SK-N-DZ (cell line): ENCODE results near the gene PHLDA1.

Experiments
- DNase-seq: peaks from one replicate; pipeline ENCODE4 v3.0.0-alpha.2; 2015; ENCODE audit warnings: low spot score

PHLDA1 gene

DNA sequence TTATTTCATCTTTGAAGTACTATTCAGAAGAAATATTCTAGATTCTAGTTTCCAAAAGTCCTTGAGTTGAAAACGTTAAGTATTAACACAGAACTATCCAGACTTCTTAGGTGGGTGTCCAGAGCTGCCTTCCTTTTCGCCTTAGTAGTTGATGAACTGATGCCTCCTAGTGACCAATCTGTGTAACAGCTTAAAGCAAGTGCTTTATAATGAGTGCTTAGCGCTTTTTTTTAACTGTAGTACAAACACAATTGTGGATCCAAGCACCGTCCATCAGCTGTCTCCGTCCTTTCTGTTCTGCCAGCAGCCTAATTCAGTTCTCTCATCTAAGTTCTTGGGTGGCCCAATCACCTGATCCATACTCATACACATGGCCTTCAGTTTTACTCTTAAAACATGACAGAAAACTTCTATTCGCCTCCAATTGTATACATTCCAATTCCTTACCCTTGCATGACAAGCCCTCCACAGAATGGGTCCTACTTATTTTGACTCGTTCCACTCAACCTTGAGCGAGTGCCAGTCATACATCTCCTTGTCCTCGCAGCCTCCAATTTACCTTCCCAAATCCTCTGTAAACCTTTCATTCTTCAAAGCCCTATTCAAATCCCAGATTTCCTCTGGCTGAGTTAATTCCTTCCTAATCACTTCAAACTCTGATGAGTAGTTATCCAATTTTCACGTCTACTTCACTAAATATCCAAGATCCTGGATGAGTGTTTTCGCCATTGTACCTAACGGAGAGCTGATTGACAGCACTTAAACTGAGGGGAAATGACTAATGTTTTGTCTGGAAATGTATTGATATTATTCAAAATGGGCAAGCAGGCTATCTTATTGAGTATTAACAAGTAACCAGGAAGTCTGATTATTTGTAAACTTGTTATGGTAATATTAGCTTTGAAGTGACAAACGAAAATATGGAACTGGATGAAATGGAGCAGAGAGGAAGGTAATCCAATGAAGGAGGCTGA is 5.8 kb upstream of the PHLDA1 start:
- peak; percentile 75 for DNase-seq

DNA sequence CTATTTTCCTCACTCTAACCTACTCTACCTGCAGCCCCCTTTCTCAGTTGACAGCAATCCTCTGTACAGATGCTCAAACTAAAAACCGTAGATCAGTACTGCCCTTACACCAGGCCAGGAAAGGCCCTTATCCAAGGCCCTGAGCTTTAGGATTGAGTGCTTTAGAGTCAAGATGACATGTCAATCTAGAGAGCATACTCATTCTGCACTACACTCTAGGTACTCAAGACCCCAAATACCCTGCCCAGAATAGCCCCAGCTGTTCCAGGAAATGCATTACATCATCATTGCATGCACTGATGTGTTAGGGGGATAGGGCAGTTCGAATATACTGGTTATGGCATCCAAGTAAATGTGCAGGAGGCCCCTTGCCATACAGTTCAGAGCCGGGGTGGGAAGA is 3.5 kb upstream of the PHLDA1 start:
- DNase-seq: no peak

DNA sequence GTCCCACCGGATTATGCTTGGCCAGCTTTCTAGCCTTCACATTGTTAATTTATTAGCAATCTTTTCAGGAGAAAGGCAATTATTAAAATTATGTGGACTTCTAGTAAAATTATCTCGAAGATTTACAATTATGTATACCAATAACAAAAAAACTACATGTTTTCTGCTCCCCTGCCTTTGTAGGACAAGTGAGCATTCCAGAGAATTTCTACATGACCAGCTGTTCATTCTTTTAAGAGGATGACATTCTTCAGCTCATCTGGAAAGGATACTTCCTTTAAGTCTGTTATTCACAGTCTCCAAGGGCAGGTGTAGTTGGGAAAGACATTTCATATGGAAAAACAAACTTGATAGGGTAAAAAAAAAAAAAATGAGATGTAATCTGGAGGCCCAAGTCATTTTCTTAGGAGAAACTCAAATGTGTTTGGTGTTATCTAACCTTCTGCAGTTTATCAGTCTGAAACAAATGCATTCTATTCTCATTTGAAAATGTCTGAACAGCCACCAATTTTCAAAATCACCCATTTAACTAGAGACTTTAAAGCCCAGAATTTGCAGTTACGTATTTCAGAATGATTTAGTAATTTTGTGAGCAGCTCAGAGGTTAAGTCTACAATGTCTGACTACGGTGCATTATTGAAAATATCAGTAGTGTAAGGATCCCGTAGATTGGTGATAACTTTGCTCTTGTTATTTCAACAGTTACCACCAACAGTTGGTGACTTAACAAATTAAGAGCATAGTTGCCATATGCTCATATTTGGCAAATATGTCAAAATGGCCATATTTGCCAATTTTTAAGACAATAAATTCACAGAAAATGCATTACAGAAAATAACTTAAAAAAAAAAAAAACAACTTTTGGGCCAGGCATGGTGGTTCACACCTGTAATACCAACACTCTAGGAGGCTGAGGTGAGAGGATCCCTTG is 1.8 kb upstream of the PHLDA1 start:
- no peak for DNase-seq

DNA sequence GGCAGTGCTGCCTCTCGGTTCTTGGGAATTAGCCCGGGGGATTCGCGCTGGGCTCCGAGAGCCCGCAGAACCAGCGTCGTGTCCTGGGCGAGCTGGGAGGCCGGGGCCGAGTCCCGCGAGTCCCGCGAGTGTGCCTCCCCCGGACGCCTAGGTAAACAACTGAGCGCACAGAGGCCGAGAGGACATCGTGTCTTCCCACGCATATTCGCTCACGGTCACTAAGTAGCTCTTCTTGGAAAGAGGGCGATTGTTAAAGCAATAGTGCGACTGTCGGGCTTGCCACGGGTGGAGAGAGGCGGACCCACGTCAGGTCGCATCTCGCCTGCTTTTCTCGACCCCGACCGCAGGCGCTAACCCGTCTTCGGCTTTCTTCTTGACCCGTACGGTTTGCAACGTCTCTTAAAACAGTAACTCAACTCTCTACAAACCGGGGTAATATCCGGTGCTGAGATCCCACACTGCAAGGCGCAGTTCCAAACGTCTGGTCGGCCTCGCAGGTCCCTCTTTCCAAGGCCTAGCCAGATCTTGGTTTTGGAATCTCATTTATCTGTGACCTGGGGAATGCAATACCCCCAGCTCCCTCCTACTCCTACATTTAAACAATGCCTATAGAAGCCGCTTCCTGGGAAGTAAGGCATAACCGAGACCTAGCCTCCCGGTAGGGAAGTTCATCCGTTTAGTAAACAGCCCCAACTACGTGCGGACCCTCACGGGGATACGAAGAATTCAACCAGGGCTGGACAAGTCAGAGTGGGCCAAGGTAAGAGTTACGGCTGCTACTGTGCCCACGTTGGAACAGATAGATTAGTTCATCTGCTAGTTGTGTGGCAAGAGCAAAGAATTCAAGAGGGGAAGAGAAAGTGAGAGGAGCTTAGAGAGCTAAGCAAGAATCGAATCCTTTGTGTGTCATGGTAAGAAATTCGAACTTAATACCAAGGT is 736 bp upstream of the PHLDA1 start:
- no peak for DNase-seq

DNA sequence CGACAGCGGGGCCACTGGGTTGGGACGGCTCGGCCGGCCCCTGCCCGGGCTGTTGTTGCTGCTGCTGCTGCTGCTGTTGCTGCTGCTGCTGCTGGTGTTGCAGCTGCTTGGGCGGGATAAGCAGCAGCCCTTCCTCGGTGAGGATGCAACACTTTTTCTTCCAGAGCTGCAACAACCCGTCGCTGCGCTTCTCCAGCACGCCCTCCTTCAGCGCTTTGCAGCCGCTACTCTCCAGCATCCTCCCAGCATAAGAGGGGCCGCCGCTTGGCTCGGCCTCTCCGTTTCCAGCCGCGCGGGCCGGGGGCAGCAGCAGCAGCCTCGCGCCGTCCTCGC is 529 bp downstream of the PHLDA1 start:
- DNase-seq: no peak

DNA sequence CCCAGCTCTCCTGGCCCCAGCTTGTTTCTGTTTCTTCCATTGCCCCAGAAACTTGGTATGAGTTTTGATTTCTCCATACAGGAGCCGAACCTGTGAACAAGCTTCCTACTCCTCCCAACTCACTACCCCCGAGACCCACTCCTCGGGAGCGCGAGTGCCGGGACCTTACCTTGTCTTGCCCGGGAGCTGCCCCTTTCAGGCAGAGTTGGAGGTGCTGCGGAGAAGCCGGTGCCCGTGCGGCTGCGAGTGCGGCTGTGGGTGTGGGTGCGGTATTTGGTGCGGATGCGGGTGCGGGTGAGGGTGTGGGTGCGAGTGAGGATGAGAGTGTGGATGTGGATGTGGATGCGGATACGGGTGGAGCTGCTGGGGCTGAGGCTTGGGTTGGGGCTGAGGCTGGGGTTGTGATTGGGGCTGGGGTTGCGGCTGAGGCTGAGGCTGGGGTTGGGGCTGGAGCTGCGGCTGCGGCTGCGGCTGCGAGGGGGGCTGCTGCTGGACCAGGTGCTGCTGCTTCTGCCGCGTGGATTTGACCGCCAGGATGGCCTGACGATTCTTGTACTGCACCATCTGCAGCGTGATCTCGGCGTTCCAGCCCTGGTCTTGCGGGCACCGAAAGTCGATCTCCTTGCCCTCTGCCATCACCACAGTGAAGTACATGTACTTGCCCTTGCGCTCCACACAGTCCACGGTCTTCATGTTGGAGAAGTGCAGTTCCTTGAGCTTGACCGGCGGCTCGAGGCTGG is 1.1 kb downstream of the PHLDA1 start:
- DNase-seq: peak; percentile 62

DNA sequence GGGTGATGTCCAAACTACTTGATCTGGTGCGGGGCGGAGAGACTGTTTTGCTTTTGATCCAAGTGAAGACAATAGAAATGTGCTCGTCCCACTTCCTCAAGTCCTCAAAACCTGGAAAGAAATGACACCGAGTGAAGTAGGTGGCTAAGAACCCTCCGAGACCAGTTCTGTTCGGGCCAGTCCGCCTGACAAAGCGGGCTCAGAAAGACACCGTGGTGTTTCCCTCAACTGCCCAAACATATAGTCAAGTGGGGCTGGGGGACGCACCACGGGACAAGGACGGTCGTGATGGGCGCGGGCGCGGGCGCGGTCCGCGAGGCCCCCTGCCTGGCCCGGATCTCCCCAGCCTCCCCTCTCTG is 1.6 kb downstream of the PHLDA1 start:
- no peak for DNase-seq

DNA sequence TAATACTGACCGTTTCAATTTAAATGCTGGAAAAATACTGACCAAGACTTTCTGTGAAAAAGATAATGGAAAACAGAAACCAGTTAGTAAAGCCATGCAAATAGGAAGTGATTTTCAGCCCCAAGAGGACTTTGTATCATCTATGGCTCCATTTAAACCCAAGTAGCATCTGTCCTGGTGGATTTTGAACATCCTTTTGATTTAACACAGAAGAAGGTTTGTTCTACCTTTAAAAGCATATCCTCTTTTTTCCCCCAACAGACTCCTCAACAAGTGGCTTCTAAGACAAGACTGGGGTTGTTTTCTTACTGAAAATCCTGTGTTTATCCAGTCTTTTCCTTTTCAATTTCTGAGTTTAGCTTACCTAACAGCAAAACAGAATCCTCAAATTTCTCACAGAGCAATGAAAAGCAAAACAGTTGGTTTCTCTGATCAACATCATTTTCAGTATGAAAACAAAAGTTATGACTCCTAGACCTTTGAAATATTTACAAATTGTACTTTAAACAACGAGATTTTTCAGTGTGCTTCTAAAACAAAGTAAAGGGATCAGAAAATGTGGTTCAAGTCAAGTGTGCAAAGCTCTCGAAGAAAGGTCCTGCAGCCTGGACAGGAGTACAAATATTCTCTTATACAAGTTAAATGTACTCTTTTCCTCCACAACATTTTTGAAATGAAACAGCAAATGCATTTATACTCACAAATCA is 2.9 kb downstream of the PHLDA1 start:
- DNase-seq: no peak

DNA sequence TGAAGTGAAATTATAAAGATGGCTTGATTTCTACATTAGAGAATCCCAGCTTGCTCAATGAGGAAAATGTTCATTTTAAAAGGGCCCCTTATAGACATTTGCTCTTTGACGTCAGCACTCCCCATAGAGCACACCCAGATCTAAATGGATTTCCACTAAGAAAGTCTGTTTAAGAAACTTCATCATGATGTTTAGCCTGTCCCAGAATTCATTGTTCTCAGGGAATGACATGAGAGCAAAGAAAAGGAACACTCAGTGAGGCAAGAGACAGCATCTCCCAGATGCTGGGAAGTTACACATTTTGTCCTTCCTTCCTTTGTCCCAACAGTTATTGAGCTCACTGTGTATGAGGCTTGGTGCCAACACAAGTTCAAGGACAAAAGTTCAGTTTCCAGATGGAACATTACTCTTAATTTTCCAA is 4.9 kb downstream of the PHLDA1 start:
- no peak for DNase-seq

DNA sequence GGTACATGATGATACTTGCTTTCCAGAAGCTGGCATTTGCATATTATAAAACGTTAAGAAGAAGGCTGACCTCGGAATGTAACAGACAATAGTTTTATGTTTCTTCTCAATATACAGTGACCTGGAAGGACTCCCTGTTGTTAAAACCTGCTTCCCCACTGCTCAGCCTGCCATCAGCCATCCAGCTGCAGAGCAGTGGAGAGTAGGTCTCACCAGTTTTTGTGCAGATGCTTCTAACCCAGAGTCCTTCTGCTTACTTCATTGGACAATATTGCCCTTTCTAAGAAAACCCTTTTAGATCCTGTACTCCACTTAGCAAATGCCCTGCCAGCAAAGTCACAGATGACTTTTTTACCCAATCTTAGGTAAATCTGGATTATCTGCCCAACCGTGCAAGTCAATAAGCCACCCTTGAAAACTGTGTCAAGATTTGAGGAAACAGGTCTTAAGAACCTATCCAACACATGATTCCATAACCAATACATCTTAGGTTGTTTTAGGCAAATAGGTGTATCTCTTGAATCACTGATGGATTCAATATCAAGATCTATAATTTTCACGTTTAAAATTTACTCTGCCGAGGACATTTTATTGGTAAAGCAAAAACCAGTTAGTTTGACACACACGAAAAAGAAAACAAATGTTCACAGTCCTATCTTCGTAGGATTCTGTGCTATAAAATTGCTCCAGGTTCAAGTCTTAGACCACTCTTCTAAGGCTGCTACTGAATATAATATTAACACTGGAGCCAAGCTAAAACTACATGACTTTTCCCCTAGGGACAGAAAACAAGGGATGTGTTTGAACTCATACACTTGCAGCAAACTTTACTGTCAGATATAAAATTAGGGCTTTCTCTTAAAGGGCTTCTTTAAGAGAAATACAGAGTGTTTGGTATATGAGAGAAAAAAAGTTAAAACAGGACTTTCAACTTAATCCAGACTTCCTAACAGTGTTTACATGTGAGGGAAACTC is 5.7 kb downstream of the PHLDA1 start:
- no peak for DNase-seq

DNA sequence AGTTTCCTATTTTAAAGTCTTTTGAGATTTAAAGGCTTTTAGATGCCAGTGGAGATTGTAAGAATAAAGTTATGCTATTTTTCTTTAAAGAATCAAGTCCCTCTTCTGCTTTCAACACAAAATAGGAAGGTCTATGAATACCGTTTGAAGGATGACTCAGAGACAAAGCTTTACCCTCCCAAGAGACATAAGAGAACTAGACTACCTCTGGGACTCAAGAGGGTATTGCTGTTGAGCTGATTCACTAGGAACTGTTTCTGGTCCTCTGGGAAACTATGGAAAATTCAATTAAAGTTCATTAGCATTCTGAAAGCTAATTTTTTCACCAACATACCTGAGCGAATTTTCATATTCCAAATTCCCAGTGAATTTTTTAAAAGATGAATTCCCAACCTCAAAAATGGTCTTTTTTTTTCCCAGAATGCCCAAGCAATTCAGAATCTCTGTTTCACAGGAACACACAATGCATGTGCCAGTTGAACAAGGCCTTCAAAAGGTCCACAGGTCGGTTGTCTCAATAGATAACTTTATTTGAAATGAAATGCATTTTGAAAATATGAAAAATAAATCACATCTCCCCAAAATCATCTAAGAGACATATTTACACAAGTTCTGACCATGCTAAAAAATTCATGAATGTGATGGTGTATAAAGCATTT is 6.5 kb downstream of the PHLDA1 start:
- DNase-seq: no peak

DNA sequence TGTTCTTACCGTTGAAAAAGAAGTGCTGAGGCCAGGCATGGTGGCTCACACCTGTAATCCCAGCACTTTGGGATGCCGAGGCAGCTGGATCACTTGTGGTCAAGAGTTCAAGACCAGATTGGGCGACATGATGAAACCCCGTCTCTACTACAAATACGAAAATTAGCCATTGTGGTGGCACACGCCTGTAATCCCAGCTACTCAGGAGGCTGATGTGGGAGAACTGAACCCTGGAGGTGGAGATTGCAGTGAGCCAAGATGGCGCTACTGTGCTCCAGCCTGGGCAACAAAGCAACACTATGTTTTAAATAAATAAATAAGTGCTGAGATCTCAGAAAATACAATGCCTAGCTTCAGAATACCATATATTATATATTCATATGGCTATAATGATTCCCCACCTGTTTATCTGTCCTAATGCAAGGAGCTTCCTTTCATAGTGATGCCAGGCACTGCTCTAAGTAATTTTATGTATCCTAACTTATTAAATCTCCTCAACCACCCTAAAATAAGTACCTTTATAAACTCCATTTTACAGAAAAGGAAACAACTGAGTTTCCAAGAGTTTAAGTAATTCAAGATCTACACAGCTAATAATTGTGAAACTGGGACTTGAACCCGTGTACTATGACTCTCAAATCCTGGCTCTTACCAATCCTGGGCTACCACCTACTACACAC is 7.3 kb downstream of the PHLDA1 start:
- DNase-seq: no peak

DNA sequence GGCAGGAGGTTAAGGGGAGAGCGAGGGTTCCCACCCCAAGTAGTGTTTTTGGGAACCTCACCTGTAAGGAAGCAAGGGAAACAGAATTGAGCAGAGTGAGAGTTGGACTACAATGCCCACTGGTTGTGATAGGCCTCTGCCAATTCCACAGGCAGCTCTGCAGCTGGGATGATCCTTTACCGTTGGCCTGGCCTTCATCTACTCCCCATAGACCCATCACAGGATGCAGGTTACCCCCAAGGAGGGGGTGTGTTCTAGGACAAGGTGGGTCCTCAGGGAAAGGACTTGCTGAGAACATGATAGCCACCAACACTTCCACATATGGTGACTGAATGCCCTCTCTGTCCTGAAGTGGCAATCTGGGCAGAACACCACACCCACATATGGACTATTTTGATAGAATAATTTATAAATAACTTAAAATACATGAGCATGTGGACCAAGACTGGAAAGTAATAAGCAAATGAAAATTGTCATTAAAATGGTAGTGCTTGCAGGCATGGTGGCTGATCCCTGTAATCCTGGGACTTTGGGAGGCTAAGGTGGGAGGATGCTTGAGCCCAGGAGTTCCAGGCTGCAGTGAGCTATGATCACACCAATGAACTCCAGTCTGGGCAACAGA is 8.4 kb downstream of the PHLDA1 start:
- DNase-seq: no peak

DNA sequence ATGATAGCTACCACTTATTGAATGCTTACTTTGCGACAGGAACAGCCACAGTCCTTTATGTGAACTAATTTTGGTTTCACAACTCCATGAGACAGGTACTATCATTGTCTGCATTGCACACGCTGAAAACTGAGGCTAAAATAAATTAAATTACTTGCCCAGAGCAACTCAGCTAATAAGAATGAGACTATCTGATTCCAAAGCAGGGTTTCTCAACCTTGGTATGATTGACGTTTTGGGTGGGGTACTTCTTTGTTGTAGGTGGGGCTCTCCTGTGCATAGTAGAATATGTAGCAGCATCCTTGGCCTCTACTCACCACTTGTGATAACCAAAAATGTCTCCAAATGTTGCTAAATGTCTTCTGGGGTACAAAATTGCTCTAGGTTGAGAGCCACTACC is 9.1 kb downstream of the PHLDA1 start:
- no peak for DNase-seq

DNA sequence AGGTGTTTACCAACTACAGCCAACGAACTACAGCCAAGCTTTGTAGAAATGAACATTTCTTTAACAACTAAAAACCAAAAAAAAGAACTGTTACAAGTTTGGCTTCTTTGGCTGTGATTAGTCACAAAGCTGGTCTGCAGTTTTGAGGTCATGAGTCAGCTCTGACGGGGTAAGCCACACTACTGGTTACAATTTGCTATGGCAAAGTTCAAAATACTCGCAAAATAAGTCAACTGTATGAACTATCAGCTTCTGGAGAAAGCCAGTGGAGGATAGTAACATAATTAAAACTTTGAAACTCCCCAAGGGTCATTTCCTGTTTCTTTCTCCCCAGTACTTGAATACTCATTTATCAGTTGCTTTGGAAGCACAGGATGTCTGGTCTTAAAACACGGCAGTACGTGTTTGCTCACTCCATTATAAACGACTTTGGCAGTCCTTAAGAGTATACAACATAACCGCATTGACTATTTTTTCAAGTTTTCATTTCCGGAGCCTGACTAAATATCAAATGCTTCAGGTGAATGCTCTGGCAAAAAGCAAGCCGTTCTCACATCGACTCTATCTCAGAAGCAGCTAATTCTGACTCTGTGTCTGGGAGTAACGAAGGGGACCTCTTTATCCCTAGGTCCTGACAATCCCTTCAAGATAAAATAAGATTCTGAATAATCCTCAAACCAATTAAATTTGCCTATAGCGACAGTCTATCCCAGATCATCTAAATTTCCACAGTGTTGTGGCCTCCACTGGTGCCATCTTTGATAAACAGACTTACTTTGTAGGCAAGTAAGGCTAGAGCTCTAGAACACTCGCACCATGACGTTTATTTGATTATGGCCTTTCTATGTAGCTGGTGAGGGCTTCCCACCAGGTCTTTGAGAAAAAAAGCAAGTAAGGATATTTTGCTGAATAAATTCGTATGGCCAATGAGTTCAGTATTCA is 10.6 kb downstream of the PHLDA1 start:
- DNase-seq: no peak

DNA sequence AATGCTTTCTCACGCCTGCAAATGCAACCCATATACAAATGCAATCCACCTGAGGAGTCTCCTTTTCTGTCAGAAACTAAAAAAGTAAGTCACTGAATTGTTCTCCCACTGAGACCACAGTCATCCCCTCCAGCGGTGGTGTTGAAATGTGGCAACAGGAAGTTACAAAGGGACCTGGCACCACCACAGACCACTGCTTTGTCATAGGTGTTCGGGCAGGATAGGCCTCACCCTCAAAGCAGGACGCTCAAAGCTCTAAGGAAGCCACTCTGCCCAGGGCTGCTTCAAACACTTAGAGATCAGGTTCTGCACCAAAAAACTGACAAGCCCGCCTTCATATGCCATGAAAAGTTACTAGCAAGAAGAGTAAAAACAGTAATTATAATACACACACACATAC is 11.3 kb downstream of the PHLDA1 start:
- DNase-seq: no peak
